ENCODE data around the gene CDCP2. TPM values are rescaled to one million over a fixed set of nuclear protein-coding genes. Genes with fewer than 3 reads are reported as not detected.

The CDCP2 gene
- total and polyA plus RNA-seq, 2 of the 8 experiments (the other 6 are each of a cell fraction or from before 2014, with no cell fraction given) = not detected

DNA sequence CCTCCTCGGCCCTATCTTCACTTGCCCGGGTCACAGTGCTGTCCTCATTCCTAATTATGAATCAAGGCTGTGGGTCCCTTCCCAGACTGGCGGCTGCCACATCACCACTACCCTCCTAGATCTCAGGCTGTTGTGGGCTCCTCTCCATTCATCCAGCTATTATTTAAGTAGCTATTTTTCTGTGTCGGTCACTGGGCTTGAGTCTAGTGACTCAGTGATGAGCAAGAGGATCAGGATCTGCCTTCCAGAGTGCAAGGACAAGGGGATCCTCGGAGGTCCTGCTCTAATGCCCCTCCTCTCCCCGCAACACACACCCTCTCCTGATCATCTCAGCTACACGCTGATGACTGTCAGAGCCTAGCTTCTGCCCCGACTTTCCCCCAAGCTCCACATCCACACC lies 34.1 kb downstream of the CDCP2 start (continued):
- TF ChIP-seq TAF1 (IDR thresholded peaks at IDR 0.05; ENCODE audit: low read depth, low read length) (no peak), FOSL1 (IDR thresholded peaks at IDR 0.05; ENCODE audit: insufficient read depth, low read depth, low read length) (no peak), YY1 (IDR thresholded peaks at IDR 0.05; ENCODE audit: low read depth, low read length) (no peak), CBX5 (IDR thresholded peaks at IDR 0.05; ENCODE audit: low read depth, low read length) (no peak)

All from H1 (cell line).